Left lobe of liver (tissue), 2 donors: ENCODE results near the gene EPHB2. TPM values are rescaled to one million over a fixed set of nuclear protein-coding genes. Genes with fewer than 3 reads are reported as not detected.

ENCODE experiments used
- ATAC-seq: fragments of 200-7000 bp; cut with Tn5 transposase; one replicate; pipeline ENCODE4 v1.9.1; 2020; ENCODE audit warnings: mild to moderate bottlenecking, moderate library complexity
- DNase-seq: peaks from one replicate; pipeline ENCODE4 v3.0.0-alpha.2; 2020; ENCODE audit warnings: low spot score
- total RNA-seq: library from RNA; stranded (reverse); gene quantifications from one replicate; pipeline ENCODE4 v1.2.1, GENCODE V29; 2021
- donor health status: DM: no; HTN: no; CAD: no; lungs with moderate emphysema.
- donor health status: DM: no; HTN: yes; CAD: no.

The EPHB2 gene
- total RNA-seq, 1 donor from 2014 or later, result 0.38 TPM

DNA sequence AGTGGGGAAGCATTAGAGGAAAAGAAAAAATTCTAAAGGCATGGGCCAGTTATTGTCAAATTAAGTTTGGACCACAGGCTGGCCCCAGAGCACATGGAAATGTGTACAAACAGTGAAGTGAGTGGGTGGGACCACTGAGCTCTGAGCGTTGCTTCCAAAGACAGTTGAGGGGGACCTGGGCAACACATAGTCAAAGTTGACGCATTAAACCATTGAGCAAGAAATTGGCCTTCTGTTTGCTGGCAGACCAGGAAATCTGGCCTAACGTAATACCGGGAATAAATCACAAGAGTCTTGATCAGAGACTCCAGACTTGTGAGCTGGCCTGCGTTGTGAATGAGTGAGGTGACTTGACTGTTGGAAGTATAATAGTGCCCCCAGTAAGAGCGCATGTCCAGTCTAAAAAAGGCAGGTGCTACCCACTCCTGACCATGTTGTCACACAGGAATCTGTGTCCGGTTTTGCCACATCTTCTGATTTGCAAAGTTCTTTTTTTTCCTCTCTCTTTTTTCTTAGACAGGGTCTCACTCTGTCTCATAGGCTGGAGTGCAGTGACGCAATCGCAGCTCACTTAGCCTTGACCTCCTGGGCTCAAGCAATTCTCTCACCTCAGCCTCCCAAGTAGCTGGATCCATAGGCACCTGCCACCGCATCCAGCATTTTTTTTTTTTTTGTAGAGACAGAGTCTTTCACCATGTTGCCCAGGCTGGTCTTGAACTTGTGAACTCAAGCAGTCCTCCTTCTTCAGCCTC, 10.7 kb downstream of the EPHB2 start:
- no peak for DNase-seq

DNA sequence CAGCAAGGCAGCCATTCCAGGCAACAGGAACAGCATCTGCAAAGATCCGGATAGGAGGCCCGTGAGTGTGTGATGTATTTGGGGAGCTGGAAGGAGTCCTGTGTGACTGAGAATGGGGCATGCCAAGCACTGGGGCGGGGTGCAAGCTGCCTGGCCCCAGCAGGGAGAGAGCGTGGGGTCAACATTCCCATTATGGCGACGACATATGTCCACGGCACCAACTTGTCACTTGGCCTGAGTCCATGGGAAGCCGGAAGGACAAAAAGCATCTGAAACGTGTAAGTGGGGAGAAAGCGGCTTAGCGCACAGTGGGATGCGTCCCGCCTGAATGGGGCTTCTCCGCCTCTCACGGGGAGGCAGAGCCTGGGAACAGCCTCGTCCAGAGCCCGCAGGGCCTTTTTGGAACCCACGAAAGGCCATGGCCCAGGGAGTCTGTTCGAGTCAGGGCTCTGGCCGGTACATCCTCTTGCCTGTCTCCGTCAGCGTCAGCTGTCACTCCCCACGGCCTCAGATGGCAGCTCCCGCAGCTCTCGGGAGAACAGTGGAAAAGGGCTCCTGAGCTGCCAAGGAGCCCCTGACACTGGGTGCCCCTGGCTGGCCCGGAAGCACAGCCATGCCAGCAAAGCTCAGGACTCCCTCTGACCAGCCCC, 12.4 kb downstream of the EPHB2 start:
- no peak for ATAC-seq

More for the DNA sequence above, 10.7 kb downstream of the EPHB2 start:
- ATAC-seq, result no peak

DNA sequence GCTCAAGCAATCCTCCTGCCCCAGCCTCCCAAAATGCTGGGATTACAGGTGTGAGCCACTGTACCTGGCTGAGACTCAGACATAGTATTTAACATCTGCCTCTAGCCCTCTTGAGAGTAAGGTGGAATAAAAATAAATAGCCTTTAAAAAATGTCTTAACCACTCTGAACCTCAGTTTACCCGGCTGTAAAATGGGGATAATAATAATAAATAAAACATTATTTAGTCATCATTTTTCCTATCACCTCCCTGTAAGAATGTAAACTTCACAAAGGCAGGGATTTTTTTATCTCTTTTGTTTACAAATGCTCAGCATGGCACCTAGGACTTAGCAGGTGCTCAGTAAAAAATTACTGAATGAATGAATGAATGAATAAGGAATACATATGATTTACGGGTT, 17.2 kb downstream of the EPHB2 start:
- DNase-seq (no peak), ATAC-seq (no peak)

More for the DNA sequence above, 12.4 kb downstream of the EPHB2 start:
- no peak for DNase-seq

DNA sequence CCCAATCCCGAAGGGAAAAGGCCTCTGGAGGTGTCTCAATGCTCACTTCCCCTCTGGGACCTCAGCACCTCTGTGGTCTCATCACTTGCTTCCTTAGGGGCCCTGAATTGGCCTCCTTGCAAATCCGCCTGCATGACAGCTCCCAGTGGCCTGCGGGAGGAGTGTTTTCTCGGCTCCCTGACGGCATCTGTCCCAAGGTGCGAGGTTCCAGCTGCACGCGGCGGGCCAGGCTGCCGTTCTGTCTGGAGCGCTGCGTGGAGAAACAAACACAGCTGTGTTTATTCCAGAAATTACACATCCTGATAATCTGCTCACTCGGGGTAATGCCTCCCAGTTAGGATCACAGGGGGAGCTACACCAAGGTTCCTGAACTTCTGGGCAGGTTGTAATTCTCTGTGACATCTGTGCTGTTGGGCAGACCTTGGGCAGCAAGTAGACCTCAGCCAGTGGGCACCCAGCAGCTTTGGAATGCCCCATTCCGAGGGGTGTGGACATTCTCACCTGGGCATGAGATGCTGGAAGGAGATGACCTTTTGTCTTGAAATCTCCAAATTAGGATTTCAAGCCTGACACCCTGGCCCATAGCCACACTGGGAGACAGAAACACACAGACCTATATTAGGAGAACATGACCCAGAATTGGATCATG, 18.2 kb downstream of the EPHB2 start:
- ATAC-seq (no peak), DNase-seq (no peak)

DNA sequence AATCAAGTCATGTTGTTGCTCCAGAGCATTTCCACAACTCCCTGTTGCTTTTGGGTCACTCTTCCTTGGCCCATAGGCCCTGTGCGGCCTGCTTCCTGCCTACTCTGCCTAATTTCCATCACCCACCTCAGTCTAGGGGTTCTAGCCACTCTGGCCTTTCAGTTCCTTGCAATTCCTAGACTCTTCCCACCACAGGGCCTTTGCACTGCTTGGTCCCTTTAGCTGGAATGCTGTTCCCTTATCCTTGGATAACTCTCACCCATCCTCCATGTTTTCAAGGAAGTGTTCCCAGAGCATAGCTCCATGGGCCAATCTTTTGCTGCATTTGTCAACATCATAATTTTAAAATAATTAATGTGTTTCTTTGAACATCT, 18.7 kb downstream of the EPHB2 start:
- no peak for ATAC-seq
- DNase-seq, result no peak

DNA sequence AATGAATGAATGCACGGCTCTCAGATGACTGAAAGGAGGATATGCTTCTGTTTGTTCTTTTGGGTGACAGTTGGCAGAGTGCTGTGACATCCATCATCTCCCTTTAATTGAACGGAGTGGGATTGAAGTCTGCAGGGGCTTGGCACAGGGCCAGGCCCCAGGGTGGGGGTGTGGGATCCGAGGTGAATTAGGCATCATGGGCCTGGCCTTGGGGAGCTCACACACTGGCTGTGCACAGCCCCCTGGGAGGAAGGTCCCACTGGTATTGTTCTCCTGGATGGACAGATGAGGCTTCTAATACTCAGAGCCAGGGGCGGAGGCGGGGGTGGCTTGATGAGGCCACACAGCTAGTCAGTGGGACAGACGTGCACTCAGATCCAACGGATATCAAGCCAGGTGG, 19.3 kb downstream of the EPHB2 start:
- ATAC-seq, result no peak
- DNase-seq, result no peak

DNA sequence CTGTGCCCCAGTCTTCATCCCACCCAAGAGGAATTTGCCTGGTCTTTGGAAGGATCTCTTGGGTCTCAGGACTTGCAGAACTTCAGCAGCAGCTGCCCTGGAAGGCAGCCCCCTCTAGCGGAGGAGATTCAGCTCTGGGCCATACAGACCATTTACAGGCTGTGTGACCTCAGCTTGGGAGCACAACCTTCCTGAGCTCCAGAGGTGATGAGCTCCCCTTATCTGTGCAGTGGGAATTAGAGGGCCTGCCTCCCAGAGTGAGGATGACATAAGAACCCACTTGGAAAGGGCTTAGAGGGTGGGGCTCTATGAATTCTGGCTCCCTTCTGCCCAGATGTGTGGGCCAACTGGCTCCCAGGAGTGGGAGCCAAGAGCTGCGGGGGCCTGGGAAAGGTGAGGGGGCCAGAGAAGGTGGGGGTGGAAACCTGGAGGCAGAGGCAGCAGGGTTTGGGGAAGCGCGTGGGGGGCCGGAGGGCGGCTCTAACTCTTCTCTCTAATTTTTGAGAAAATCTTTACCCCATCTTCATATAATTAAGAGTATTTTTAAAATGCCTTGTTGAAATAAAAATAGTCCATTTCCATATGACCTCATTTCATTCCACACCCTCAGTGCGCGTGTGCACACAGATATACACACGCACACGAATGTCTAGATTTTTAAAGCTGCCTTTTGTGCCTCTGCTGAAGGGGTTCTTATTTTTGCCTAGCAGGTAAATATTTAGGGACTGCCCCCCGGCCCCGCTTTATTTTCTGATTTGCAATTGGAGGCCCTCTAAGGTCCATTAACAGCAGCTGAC, 21.5 kb downstream of the EPHB2 start:
- ATAC-seq (no peak), DNase-seq (no peak)

DNA sequence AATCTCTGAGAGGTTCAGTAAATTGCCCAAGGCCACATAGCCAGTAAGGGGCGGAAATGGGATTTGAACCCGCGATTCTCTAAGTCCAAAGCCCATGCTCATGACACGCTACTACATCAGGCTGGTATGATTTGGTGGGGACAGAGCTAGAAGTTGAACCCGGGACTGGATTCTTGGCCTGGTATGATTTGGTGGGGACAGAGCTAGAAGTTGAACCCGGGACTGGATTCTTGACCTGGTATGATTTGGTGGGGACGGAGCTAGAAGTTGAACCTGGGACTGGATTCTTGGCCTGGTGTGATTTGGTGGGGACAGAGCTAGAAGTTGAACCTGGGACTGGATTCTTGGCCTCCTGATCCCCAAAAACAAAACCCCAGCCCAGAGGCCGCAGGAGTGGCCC, 23.0 kb downstream of the EPHB2 start:
- ATAC-seq (no peak), DNase-seq (no peak)

DNA sequence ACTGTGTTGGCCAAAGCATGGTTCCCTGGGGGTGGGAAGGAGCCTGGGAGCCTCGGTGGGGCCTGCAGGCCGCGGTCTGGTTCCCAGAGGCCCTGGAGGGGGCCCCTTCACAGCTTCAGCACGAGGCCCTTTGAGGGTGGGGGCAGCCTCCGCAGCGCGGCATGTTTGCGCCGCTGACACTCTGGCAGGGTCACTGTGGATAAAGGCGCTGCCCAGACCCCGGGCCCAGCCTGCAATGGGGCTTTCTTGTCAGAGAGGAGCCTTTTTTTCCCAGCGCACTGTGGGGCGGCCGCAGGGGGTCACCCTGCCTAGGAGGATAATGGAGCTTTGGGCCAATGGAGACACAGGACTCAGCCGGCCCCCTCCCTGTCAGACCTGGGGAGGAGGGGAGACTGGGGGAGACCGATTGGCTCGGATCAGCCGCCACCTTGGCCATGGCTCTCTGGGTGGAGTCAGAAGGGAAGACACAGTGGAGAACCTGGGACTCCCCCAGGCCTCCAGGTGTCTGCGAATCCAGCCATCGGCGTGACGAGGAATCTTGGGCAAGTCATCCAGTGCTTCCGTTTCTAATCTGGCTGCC, 26.0 kb downstream of the EPHB2 start:
- ATAC-seq (no peak), DNase-seq (no peak)

DNA sequence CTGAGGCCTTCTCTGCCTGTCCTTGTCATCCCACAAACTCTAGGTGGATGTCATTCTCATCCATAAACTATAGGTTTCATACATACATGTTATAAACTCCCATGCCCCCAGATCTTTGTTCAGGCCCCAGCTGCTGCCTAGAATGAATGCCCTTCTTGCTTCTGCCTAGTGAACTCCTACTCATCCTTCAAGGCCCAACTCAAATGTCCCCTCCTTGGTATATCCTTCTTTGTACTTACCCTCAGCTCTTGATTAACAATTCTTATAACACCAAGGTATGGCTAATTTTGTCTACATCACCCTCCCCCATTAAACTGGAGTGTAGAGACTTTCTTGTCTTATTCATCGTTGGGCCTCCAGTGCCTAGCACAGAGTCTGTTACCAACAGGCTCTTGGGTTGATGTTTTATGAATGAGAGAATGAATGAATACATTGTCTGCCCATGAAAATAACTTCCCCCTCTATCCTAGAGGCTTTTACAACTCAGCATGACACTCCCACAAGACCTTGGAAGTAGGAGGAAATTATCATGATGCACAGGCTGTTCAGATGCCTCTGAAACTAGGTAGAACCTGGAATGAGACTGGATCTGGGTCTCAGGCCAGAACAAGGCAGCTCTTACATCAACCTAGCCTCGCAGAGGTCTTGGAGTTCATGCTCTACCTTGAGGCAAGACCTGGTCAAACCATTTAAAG, 26.9 kb downstream of the EPHB2 start:
- ATAC-seq, result no peak
- no peak for DNase-seq

DNA sequence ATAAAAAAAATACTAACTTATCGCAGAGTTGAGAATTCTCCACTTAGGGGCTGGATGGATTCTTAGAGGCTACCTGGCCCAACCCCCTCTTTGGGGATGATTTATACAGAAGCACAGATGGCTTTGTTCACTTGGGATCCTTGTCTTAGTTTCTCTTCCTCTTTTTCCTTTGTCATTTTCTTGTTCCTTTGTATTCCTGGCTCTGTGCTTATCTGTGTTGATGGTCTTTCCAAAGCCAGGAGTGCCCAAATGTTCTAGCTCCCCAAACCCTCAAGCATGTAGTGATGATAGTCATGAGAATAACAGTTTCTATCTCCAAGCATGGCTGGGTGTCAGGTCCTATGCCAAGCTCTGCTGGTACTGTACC, 27.4 kb downstream of the EPHB2 start:
- DNase-seq (no peak), ATAC-seq (no peak)

DNA sequence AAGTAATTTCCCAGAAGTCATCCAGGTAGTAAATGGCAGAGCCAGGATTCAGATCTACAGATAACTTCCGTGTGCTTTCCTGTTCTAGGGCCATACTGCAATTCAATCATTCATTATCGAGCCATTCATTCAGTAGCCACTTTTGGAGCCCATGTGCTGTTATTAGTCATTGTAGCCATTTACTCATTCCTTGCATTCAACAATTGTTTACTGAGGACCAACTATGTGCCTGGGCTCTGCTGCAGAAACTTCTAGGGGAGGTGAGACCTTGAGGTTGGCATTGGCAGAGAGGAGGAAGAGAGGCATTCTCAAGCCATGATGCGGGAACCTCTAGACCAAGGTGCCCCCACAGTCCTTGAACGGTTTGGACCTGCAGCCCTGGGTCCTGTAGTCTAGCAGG, 27.9 kb downstream of the EPHB2 start:
- ATAC-seq, result no peak

DNA sequence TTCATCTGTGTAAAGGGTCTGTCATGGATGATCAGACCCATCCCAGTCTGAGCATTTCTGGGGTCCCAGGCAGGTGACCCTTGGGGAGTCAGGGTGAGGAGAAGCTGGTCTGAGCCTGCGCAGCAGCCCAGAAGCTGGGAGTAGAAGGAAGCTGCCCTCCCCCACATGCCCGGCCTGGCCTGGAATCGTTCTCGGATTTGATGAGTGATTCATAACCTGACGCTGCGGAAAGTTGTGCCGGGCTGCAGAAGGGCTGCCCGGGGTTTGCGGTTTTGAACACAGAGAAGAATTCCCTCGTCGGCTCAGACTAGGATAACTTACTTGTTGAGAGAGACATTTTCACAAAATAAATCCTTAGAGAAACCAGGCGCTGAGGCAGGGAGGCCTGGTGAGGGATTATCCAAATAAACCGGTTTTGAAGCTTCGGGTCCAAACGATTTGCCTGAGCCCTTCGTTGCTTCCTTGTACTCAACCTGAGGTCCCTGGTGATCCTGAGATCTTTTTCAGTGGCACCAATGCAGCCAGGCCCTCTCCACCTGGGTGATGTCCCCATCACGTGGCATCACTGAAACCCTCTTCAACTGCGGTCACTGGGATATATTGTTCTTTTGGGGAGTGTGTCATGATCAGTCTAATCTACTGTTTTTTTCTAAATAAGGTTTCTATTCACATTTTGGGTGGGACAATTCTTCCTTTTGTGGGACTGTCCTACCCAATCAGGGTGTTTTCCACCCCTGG, 29.2 kb downstream of the EPHB2 start:
- ATAC-seq, result no peak

More for the DNA sequence above, 27.9 kb downstream of the EPHB2 start:
- DNase-seq, result no peak

DNA sequence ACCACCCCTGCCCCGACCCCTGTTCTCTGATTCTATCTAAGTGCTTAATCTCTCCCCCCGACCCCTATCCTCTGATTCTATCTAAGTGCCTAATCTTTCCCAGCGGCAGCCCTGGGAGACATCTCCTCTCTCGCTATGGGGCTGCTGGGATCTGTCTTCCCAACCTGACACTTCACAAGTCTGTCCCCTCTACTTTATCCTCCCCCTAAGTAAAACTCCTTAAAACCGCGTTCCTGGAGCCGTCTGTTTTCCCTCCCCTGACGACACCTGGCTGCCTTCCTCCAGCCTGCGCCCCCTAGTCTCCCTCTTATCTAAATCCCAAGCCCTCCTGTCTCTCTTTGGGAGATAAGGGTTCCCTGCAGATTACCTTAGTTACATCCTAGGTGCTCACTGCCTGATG, 30.5 kb downstream of the EPHB2 start:
- ATAC-seq (no peak), DNase-seq (no peak)

More for the DNA sequence above, 29.2 kb downstream of the EPHB2 start:
- DNase-seq, result no peak

DNA sequence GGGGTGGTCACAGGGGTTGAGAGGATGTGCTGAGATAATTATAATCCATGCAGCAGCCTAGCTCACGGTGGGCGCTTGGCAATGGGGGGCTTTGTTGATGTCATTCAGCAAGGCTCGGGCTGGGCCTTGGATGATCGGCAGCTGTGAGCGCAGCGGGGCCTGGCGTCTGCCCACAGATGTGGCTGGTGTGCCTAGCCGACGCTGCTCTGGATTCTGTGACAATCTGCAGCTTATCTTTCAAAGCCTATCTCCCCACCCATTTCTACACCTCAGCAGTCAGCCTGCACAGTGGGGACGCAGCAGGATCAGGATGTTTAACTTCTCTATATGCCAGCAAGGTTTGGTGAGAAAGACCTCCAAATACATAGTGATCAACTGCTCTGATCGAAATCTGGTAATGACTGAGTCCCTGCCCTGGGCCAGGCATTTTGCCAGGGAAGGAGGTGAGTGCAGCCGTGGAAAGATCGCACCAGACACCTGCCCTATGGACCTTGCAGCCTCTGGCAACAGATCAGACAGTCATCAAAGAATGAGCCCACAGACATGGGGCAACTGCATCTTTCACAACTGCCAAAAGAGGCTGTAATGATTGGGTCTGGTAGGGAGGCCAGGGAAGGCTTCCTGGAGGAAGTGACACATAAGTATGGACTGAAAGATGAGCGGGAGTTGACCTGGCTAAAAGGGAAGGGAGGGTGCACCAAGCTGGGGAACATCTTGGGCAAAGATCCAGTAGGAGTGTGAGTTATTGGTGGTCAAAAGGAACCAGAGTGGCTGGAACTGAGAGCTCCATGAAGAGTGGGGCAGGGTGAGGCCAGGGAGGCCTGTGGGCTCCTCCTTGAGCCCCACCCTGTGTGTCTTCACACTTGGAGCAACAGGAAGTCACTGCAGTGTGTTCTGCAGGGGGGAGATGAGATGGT, 35.3 kb downstream of the EPHB2 start:
- ATAC-seq (peak; percentile 88), DNase-seq (peak; percentile 91)

DNA sequence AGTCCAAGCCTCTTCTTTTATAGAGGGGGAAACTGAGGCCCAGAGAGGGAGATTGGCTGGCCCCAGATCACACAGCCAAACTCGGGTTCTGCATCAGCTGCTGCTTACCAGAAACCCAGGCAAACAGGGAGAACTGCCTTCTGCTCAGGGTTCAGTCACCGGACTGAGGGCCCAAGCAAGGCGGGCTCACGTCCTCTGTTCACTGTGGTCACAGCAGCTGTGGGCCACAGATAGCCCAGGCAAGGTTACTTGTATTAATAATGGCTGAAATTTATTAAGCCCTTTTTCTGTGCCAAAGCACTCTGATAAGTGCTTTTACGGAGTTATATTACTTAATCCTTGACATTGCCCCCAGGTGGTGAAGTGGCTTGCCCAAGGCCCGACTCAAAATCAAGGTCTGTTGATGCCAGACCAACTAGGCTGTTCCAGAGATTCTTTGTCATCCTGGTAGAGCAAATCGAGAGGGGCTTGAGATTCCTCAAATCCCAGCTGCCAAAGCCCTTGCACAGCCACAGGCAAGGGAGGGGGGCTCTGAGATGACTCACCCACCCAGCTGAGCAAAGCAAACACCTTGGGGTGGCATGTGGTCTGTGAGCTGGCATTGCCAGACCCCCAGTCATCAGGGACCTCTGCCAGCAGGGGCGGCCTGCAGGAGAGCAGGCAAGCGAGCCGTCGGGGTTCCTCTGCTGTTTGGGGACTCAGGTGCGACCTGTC, 36.5 kb downstream of the EPHB2 start:
- DNase-seq (no peak), ATAC-seq (no peak)

DNA sequence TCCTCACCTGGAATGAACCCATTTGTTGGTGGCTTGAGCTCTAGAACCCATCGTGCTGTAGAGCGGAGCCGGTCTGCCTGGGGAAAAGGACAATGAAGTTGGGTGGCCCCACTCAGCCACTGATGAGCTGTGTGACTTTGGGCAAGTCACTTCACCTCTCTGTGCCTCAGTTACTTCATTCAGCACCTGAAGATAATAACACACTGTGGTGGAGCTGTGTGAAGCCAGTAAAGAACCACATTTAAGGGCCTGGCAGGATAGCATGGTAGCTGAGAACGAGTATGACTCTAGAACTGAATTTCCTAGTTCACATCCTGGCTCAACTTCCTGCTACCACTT, 37.1 kb downstream of the EPHB2 start:
- DNase-seq (no peak), ATAC-seq (no peak)

DNA sequence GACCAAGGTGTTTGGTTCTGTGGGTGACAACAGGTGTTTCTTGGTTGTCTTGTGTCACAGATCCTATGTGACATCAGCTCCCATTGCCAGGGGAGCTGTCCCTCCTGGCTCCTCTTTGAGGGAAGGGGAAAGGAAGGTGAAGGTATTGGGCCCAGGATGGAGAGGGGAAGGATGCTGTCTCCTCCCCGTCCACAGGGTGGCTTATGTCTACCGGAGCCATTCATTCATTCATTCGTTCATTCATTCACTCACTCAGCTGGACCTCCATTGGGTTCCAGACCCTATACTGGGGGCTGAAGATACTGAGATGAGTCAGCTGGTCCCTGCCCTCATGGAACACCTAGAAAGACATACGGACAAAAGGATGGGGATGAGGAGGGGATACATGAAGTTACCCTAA, 38.9 kb downstream of the EPHB2 start:
- ATAC-seq, result no peak
- no peak for DNase-seq
